Stimulated activated CD4-positive, alpha-beta T cell treated with anti-CD3 and anti-CD28 coated beads, Interleukin-1b, Interleukin-23, amount 100 ng/mL, for 48 hours (primary cell): ENCODE data around the gene TEAD3.

Source experiments
- DNase-seq: peaks from one replicate; pipeline ENCODE4 v3.0.0-alpha.2; 2020

TEAD3 gene

GRCh38 chr6:35474131-35474941, 22.5 kb downstream of the TEAD3 start:
- DNase-seq, result no peak

GRCh38 chr6:35473850-35474130, 23.1 kb downstream of the TEAD3 start:
- no peak for DNase-seq

- peak; percentile 35 for DNase-seq
Measured at GRCh38 chr6:35473075-35473849, 23.6 kb downstream of the TEAD3 start.

- no peak for DNase-seq
Measured at GRCh38 chr6:35471836-35472345, 25.0 kb downstream of the TEAD3 start.

GRCh38 chr6:35470663-35471120, 26.2 kb downstream of the TEAD3 start:
- DNase-seq, result no peak

GRCh38 chr6:35469751-35470662, 26.9 kb downstream of the TEAD3 start:
- no peak for DNase-seq

- DNase-seq, result no peak
Measured at GRCh38 chr6:35468980-35469750, 27.7 kb downstream of the TEAD3 start.

- DNase-seq, result peak; percentile 96
Measured at GRCh38 chr6:35468181-35468979, 28.5 kb downstream of the TEAD3 start, which contains the start of gene RPL10A. RPL10A (plus strand) TSS chr6:35468401; CDS start chr6:35468435, 34 bp downstream.

- DNase-seq, result no peak
Measured at GRCh38 chr6:35465646-35466045, 31.2 kb downstream of the TEAD3 start.

GRCh38 chr6:35463292-35463691, 33.6 kb downstream of the TEAD3 start:
- DNase-seq, result no peak

- DNase-seq, result no peak
Measured at GRCh38 chr6:35461270-35461669, 35.6 kb downstream of the TEAD3 start.

- DNase-seq, result no peak
Measured at GRCh38 chr6:35457907-35458306, 39.0 kb downstream of the TEAD3 start.

- DNase-seq, result no peak
Measured at GRCh38 chr6:35454391-35455110, 42.3 kb downstream of the TEAD3 start.

- no peak for DNase-seq
Measured at GRCh38 chr6:35453236-35453635, 43.6 kb downstream of the TEAD3 start.

- DNase-seq, result peak; percentile 91
Measured at GRCh38 chr6:35452183-35453090, 44.4 kb downstream of the TEAD3 start, which contains the start of gene FANCE. FANCE (plus strand) TSS chr6:35452338; CDS start chr6:35452546, 208 bp downstream.

GRCh38 chr6:35451354-35452182, 45.3 kb downstream of the TEAD3 start:
- no peak for DNase-seq

GRCh38 chr6:35449287-35449881, 47.5 kb downstream of the TEAD3 start:
- peak; percentile 18 for DNase-seq

- DNase-seq, result no peak
Measured at GRCh38 chr6:35448191-35448590, 48.7 kb downstream of the TEAD3 start.
